ENCODE measurements around the gene CAPN14.

CAPN14 gene

GRCh38 chr2:31171142-31171541 lies 46.2 kb downstream of the CAPN14 start:
- no peak overlapping the region for H3K27ac ChIP-seq (ENCODE audit: low read depth, low read length)
- H3K4me1 ChIP-seq (ENCODE audit: control insufficient read depth, insufficient read depth, low read length), result no peaks in the 10 kb centered on the region
- H3K27me3 ChIP-seq (ENCODE audit: control insufficient read depth, insufficient read depth, low read length), result no peaks in the 10 kb centered on the region
- H3K4me3 ChIP-seq (ENCODE audit: low read length), result no peak overlapping the region
- H3K36me3 ChIP-seq (ENCODE audit: control insufficient read depth, insufficient read depth, low read length), result no peaks in the 10 kb centered on the region
- no peak overlapping the region for H3K9ac ChIP-seq (ENCODE audit: low read length)

- no peaks in the 10 kb centered on the region for H3K27me3 ChIP-seq (ENCODE audit: control insufficient read depth, insufficient read depth, low read length)
- no peaks in the 10 kb centered on the region for H3K36me3 ChIP-seq (ENCODE audit: control insufficient read depth, insufficient read depth, low read length)
- no peak overlapping the region for H3K27ac ChIP-seq (ENCODE audit: low read depth, low read length)
- no peaks in the 10 kb centered on the region for H3K4me1 ChIP-seq (ENCODE audit: control insufficient read depth, insufficient read depth, low read length)
- no peak overlapping the region for H3K4me3 ChIP-seq (ENCODE audit: low read length)
- H3K9ac ChIP-seq (ENCODE audit: low read length), result no peak overlapping the region
Observed at GRCh38 chr2:31170071-31170698, 47.1 kb downstream of the CAPN14 start.

- Histone ChIP-seq H3K36me3 (ENCODE audit: control insufficient read depth, insufficient read depth, low read length) (no peaks in the 10 kb centered on the region), H3K4me1 (ENCODE audit: control insufficient read depth, insufficient read depth, low read length) (no peaks in the 10 kb centered on the region), H3K27ac (ENCODE audit: low read depth, low read length) (no peak overlapping the region), H3K4me3 (ENCODE audit: low read length) (no peak overlapping the region), H3K9ac (ENCODE audit: low read length) (no peak overlapping the region), H3K27me3 (ENCODE audit: control insufficient read depth, insufficient read depth, low read length) (no peaks in the 10 kb centered on the region)
Observed at GRCh38 chr2:31168291-31168690, 49.0 kb downstream of the CAPN14 start.

- H3K36me3 ChIP-seq (ENCODE audit: control insufficient read depth, insufficient read depth, low read length), result no peaks in the 10 kb centered on the region
- no peak overlapping the region for H3K9ac ChIP-seq (ENCODE audit: low read length)
- no peaks in the 10 kb centered on the region for H3K27me3 ChIP-seq (ENCODE audit: control insufficient read depth, insufficient read depth, low read length)
- no peak overlapping the region for H3K4me3 ChIP-seq (ENCODE audit: low read length)
- H3K27ac ChIP-seq (ENCODE audit: low read depth, low read length), result no peak overlapping the region
- no peaks in the 10 kb centered on the region for H3K4me1 ChIP-seq (ENCODE audit: control insufficient read depth, insufficient read depth, low read length)
Observed at GRCh38 chr2:31166925-31167324, 50.4 kb downstream of the CAPN14 start.

GRCh38 chr2:31163011-31163539 lies 54.2 kb downstream of the CAPN14 start:
- Histone ChIP-seq H3K27me3 (ENCODE audit: control insufficient read depth, insufficient read depth, low read length) (no peaks in the 10 kb centered on the region), H3K4me3 (ENCODE audit: low read length) (no peak overlapping the region), H3K9ac (ENCODE audit: low read length) (no peak overlapping the region), H3K27ac (ENCODE audit: low read depth, low read length) (no peak overlapping the region), H3K4me1 (ENCODE audit: control insufficient read depth, insufficient read depth, low read length) (no peaks in the 10 kb centered on the region), H3K36me3 (ENCODE audit: control insufficient read depth, insufficient read depth, low read length) (no peaks in the 10 kb centered on the region)

GRCh38 chr2:31161637-31162036 lies 55.7 kb downstream of the CAPN14 start:
- H3K4me1 ChIP-seq (ENCODE audit: control insufficient read depth, insufficient read depth, low read length), result no peaks in the 10 kb centered on the region
- H3K4me3 ChIP-seq (ENCODE audit: low read length), result no peak overlapping the region
- no peaks in the 10 kb centered on the region for H3K36me3 ChIP-seq (ENCODE audit: control insufficient read depth, insufficient read depth, low read length)
- H3K27me3 ChIP-seq (ENCODE audit: control insufficient read depth, insufficient read depth, low read length), result no peaks in the 10 kb centered on the region
- H3K27ac ChIP-seq (ENCODE audit: low read depth, low read length), result no peak overlapping the region
- no peak overlapping the region for H3K9ac ChIP-seq (ENCODE audit: low read length)

GRCh38 chr2:31151501-31151900 lies 65.8 kb downstream of the CAPN14 start:
- Histone ChIP-seq H3K4me1 (ENCODE audit: control insufficient read depth, insufficient read depth, low read length) (no peaks in the 10 kb centered on the region), H3K9ac (ENCODE audit: low read length) (no peak overlapping the region), H3K36me3 (ENCODE audit: control insufficient read depth, insufficient read depth, low read length) (no peaks in the 10 kb centered on the region), H3K27ac (ENCODE audit: low read depth, low read length) (no peak overlapping the region), H3K4me3 (ENCODE audit: low read length) (no peak overlapping the region), H3K27me3 (ENCODE audit: control insufficient read depth, insufficient read depth, low read length) (no peaks in the 10 kb centered on the region)

- Histone ChIP-seq H3K27ac (ENCODE audit: low read depth, low read length) (no peak overlapping the region), H3K36me3 (ENCODE audit: control insufficient read depth, insufficient read depth, low read length) (no peaks in the 10 kb centered on the region), H3K4me1 (ENCODE audit: control insufficient read depth, insufficient read depth, low read length) (no peaks in the 10 kb centered on the region), H3K27me3 (ENCODE audit: control insufficient read depth, insufficient read depth, low read length) (no peaks in the 10 kb centered on the region), H3K4me3 (ENCODE audit: low read length) (no peak overlapping the region), H3K9ac (ENCODE audit: low read length) (no peak overlapping the region)
Observed at GRCh38 chr2:31150120-31150670, 67.1 kb downstream of the CAPN14 start.

GRCh38 chr2:31148514-31148913 lies 68.8 kb downstream of the CAPN14 start:
- no peak overlapping the region for H3K27ac ChIP-seq (ENCODE audit: low read depth, low read length)
- no peaks in the 10 kb centered on the region for H3K36me3 ChIP-seq (ENCODE audit: control insufficient read depth, insufficient read depth, low read length)
- H3K4me1 ChIP-seq (ENCODE audit: control insufficient read depth, insufficient read depth, low read length), result no peaks in the 10 kb centered on the region
- H3K27me3 ChIP-seq (ENCODE audit: control insufficient read depth, insufficient read depth, low read length), result no peaks in the 10 kb centered on the region
- no peak overlapping the region for H3K9ac ChIP-seq (ENCODE audit: low read length)
- no peak overlapping the region for H3K4me3 ChIP-seq (ENCODE audit: low read length)

GRCh38 chr2:31147645-31148044 lies 69.7 kb downstream of the CAPN14 start:
- no peak overlapping the region for H3K9ac ChIP-seq (ENCODE audit: low read length)
- no peak overlapping the region for H3K4me3 ChIP-seq (ENCODE audit: low read length)
- no peak overlapping the region for H3K27ac ChIP-seq (ENCODE audit: low read depth, low read length)
- no peaks in the 10 kb centered on the region for H3K36me3 ChIP-seq (ENCODE audit: control insufficient read depth, insufficient read depth, low read length)
- no peaks in the 10 kb centered on the region for H3K4me1 ChIP-seq (ENCODE audit: control insufficient read depth, insufficient read depth, low read length)
- H3K27me3 ChIP-seq (ENCODE audit: control insufficient read depth, insufficient read depth, low read length), result no peaks in the 10 kb centered on the region

- Histone ChIP-seq H3K4me3 (ENCODE audit: low read length) (no peak overlapping the region), H3K4me1 (ENCODE audit: control insufficient read depth, insufficient read depth, low read length) (no peaks in the 10 kb centered on the region), H3K27ac (ENCODE audit: low read depth, low read length) (no peak overlapping the region), H3K36me3 (ENCODE audit: control insufficient read depth, insufficient read depth, low read length) (no peaks in the 10 kb centered on the region), H3K27me3 (ENCODE audit: control insufficient read depth, insufficient read depth, low read length) (peaks cover 2% of the 10 kb centered on the region), H3K9ac (ENCODE audit: low read length) (no peak overlapping the region)
Observed at GRCh38 chr2:31142110-31142509, 75.2 kb downstream of the CAPN14 start.

GRCh38 chr2:31141443-31142085 lies 75.8 kb downstream of the CAPN14 start:
- Histone ChIP-seq H3K27me3 (ENCODE audit: control insufficient read depth, insufficient read depth, low read length) (peaks cover 7% of the 10 kb centered on the region), H3K4me3 (ENCODE audit: low read length) (no peak overlapping the region), H3K4me1 (ENCODE audit: control insufficient read depth, insufficient read depth, low read length) (no peaks in the 10 kb centered on the region), H3K27ac (ENCODE audit: low read depth, low read length) (no peak overlapping the region), H3K9ac (ENCODE audit: low read length) (no peak overlapping the region), H3K36me3 (ENCODE audit: control insufficient read depth, insufficient read depth, low read length) (no peaks in the 10 kb centered on the region)

- Histone ChIP-seq H3K36me3 (ENCODE audit: control insufficient read depth, insufficient read depth, low read length) (no peaks in the 10 kb centered on the region), H3K4me1 (ENCODE audit: control insufficient read depth, insufficient read depth, low read length) (no peaks in the 10 kb centered on the region), H3K9ac (ENCODE audit: low read length) (no peak overlapping the region), H3K27me3 (ENCODE audit: control insufficient read depth, insufficient read depth, low read length) (peaks cover 11% of the 10 kb centered on the region), H3K4me3 (ENCODE audit: low read length) (no peak overlapping the region), H3K27ac (ENCODE audit: low read depth, low read length) (no peak overlapping the region)
Observed at GRCh38 chr2:31140151-31140550, 77.2 kb downstream of the CAPN14 start.

Measured in rectal smooth muscle tissue (tissue), 1 donor.